Putamen (tissue), 1 donor: Measurements from ENCODE around the gene LRP5.

Experiments used
- DNase-seq: peaks from one replicate; pipeline ENCODE4 v3.0.0-alpha.2; 2016; ENCODE audit warnings: low spot score

The LRP5 gene

GRCh38 chr11:68371171-68372041, 59.0 kb downstream of the LRP5 start:
- no peak for DNase-seq

GRCh38 chr11:68372114-68372513, 59.7 kb downstream of the LRP5 start:
- DNase-seq = no peak

GRCh38 chr11:68372625-68373024, 60.2 kb downstream of the LRP5 start:
- DNase-seq = no peak

GRCh38 chr11:68373189-68373814, 60.9 kb downstream of the LRP5 start:
- no peak for DNase-seq

GRCh38 chr11:68373815-68374501, 61.6 kb downstream of the LRP5 start:
- peak; percentile 45 for DNase-seq

GRCh38 chr11:68374531-68374930, 62.1 kb downstream of the LRP5 start:
- DNase-seq = no peak

GRCh38 chr11:68375337-68375736, 62.9 kb downstream of the LRP5 start:
- no peak for DNase-seq

- no peak for DNase-seq
Measured at GRCh38 chr11:68375766-68376165, 63.4 kb downstream of the LRP5 start.

GRCh38 chr11:68377389-68377795, 65.0 kb downstream of the LRP5 start:
- no peak for DNase-seq

- DNase-seq = no peak
Measured at GRCh38 chr11:68379206-68379605, 66.8 kb downstream of the LRP5 start.

GRCh38 chr11:68380786-68381622, 68.6 kb downstream of the LRP5 start:
- DNase-seq = no peak

GRCh38 chr11:68381716-68382115, 69.3 kb downstream of the LRP5 start:
- DNase-seq = no peak

GRCh38 chr11:68382358-68382998, 70.1 kb downstream of the LRP5 start:
- no peak for DNase-seq

- DNase-seq = peak; percentile 27
Measured at GRCh38 chr11:68383976-68384501, 71.6 kb downstream of the LRP5 start.

GRCh38 chr11:68384530-68385081, 72.2 kb downstream of the LRP5 start:
- no peak for DNase-seq

GRCh38 chr11:68385128-68385527, 72.7 kb downstream of the LRP5 start:
- DNase-seq = no peak

- DNase-seq = no peak
Measured at GRCh38 chr11:68386331-68386978, 74.1 kb downstream of the LRP5 start.

- no peak for DNase-seq
Measured at GRCh38 chr11:68387840-68388239, 75.4 kb downstream of the LRP5 start.

GRCh38 chr11:68388595-68389198, 76.3 kb downstream of the LRP5 start:
- DNase-seq = no peak

GRCh38 chr11:68390315-68390714, 77.9 kb downstream of the LRP5 start:
- DNase-seq = no peak
